ENCODE data around the gene CAVIN2.
A peak's percentile ranks its signal among the peaks of the same experiment; 100 is the strongest.

CAVIN2 gene

DNA sequence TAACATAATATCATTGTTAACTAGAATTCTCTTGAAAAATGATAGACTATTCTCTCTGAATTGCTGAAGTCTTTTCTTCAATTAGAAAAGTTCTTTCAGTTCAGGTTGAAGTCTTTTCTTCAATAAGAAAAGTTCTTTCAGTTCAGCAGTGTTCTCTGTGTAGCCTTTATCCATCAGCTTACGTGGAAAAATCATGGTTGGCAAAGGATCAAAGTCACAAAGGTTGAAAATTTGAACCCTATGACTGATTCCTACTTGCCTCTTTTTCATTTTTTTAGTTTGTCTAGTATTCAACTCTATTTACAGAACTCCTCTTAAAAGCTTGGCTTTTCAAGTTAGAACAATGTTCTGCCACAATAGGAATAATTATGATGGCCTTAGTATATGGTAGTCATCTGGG lies 25.8 kb downstream of the CAVIN2 start:
- TF ChIP-seq, protein P1, sequence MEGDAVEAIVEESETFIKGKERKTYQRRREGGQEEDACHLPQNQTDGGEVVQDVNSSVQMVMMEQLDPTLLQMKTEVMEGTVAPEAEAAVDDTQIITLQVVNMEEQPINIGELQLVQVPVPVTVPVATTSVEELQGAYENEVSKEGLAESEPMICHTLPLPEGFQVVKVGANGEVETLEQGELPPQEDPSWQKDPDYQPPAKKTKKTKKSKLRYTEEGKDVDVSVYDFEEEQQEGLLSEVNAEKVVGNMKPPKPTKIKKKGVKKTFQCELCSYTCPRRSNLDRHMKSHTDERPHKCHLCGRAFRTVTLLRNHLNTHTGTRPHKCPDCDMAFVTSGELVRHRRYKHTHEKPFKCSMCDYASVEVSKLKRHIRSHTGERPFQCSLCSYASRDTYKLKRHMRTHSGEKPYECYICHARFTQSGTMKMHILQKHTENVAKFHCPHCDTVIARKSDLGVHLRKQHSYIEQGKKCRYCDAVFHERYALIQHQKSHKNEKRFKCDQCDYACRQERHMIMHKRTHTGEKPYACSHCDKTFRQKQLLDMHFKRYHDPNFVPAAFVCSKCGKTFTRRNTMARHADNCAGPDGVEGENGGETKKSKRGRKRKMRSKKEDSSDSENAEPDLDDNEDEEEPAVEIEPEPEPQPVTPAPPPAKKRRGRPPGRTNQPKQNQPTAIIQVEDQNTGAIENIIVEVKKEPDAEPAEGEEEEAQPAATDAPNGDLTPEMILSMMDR (IDR thresholded peaks at IDR 0.05; ENCODE audit: low read depth, low read length, missing control alignments): no peak
- no peak overlapping the region for H3K4me3 ChIP-seq (replicated peaks; ENCODE audit: low read depth, low read length)
- DNase-seq (ENCODE audit: extremely low read depth, low read depth): no peak

DNA sequence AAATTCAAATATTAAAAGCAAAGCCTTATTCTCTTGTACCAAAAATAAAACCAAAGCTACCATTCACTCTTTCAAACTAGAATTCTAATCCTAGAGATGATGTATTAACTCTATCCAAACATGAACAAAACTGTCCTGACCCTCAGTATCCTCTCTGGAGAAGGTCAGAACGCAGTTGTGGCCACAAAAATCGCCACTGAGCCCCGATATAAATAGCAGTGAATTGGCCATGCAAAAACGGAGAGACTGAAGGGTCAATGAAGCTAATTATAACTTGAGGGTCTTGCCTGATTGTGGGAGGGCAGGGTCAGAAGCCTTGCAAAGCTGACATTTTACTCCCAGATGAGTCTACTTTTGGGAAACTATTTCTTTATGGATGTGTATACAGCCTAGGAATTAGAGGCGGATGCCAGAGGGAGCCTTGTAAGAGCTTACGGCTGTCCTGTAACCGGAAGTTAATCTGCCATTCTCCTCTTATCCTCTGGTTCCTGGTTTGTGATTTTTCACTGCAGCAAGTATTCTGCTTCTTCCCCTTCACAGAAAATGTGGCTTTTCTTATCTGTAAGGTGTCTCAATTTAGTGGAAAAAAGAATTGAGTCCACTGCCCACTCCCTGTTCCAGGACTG lies 28.1 kb downstream of the CAVIN2 start:
- TF ChIP-seq, protein P1 (IDR thresholded peaks at IDR 0.05; ENCODE audit: low read depth, low read length, missing control alignments): no peak
- DNase-seq (ENCODE audit: extremely low read depth, low read depth): no peak
- no peak overlapping the region for H3K4me3 ChIP-seq (replicated peaks; ENCODE audit: low read depth, low read length)

DNA sequence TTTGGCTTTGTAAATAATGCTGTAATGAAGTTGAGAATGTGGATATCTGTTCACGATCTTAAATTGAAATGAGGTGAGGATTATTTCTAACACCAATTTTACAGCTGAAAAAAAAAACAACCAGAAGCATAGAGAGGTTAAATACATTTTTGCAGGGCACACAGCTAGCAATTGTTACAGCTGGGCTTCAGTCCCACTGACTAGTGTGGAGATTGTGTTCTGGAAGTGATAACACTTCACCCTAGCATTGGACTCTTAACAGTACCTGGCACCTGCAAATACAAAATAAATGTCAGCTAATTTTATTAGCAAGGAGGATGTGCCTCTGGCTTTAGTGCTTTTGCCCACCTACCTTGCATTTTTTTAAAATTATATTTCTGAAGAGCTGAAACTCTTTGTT lies 28.8 kb downstream of the CAVIN2 start:
- DNase-seq (ENCODE audit: extremely low read depth, low read depth): no peak
- no peak overlapping the region for H3K4me3 ChIP-seq (replicated peaks; ENCODE audit: low read depth, low read length)
- TF ChIP-seq, protein P1 (IDR thresholded peaks at IDR 0.05; ENCODE audit: low read depth, low read length, missing control alignments): no peak

DNA sequence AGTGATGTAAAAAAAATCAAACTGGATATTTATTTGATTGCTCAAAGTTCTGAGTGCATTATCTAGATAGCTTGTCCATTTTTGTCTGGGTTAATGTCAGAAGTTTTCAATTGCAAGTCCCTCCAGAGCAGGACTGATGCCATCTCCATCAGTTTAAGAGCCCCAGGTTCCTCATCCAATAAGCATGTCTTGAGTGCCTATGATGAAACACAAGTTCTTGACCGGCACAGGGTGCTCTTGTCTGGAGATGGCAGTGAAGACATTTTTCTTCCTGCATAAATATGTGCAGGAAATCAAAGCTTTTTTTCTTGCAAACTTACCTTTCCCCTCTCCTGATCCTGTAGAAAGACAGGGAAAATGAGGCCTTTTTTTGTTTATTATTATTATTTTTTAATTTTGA lies 31.9 kb downstream of the CAVIN2 start:
- DNase-seq (ENCODE audit: extremely low read depth, low read depth): no peak
- H3K4me3 ChIP-seq (replicated peaks; ENCODE audit: low read depth, low read length): no peak overlapping the region
- TF ChIP-seq, protein P1 (IDR thresholded peaks at IDR 0.05; ENCODE audit: low read depth, low read length, missing control alignments): no peak

DNA sequence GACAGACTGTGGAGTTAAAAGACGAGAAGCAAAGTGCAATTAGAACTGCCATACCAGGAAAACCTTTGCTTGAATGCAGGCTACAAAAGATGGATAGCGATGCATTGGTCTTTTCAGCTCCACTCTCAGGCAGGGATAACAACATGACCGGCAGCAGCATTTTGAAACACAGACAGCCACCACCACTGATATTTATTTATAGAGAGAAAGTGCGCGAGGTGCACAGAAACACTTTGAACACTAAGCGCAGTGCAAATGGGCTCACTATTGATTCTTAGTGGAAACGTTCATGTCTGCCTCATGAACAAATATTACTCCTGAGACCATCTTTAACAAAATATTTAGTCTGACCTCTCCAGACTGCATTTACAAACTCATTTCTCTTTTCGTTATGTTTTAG lies 32.9 kb downstream of the CAVIN2 start:
- TF ChIP-seq, protein P1 (IDR thresholded peaks at IDR 0.05; ENCODE audit: low read depth, low read length, missing control alignments): no peak

DNA sequence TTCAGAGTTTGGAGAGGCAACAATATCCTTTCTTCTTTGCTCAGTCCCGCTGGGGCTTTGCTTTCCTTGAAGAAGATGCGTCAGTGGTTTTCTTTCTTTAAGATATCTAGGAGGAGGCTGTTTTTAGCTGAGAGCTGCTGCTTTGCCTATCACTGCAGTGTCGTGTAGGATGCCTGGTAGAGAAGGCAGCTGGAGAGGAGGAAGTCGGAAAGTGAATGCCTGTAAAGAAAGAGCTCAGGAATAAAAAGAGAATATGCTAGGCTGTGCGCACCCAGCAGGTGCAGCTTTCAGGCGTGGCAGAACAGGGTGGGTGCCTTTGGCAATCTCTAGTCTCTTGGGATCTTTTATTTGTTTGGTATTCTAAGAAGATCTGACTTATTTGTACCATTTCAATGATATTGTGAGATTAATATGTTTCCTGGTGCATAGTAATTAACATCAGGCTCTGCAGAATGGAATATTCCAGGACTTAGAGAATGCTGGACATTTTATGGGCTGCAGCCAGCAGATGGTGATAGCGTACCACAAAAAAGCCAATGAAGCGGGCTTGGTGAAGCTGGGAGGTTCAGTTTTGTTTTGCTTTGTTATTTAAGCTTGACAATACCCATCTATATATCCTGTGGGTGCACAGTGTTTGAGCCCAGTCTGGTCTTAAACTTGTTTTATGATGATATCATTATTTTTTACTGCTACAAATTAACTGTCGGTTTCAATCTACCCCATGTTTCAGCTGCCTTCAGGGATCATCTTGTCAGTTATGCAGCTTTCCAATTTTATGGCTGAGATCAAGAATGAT lies 34.9 kb downstream of the CAVIN2 start:
- TF ChIP-seq, protein P1 (IDR thresholded peaks at IDR 0.05; ENCODE audit: low read depth, low read length, missing control alignments): peak; percentile 74
- no peak overlapping the region for H3K4me3 ChIP-seq (replicated peaks; ENCODE audit: low read depth, low read length)
- DNase-seq (ENCODE audit: extremely low read depth, low read depth): peak; percentile 41

More for the DNA sequence above, 32.9 kb downstream of the CAVIN2 start:
- no peak overlapping the region for H3K4me3 ChIP-seq (replicated peaks; ENCODE audit: low read depth, low read length)
- no peak for DNase-seq (ENCODE audit: extremely low read depth, low read depth)
